Middle frontal gyrus (tissue), 1 donor: ENCODE results near the gene ZNF286A.
"Not testable (repeated sequence)": the region's sequence is repeated elsewhere in the genome, so short reads cannot be mapped to it uniquely, and the experiment has no call there.

Experiments used
- DNase-seq: peaks from one replicate; pipeline ENCODE4 v3.0.0-alpha.2; 2015; ENCODE audit warnings: low spot score; ENCODE audit errors: extremely low spot score

The ZNF286A gene

DNA sequence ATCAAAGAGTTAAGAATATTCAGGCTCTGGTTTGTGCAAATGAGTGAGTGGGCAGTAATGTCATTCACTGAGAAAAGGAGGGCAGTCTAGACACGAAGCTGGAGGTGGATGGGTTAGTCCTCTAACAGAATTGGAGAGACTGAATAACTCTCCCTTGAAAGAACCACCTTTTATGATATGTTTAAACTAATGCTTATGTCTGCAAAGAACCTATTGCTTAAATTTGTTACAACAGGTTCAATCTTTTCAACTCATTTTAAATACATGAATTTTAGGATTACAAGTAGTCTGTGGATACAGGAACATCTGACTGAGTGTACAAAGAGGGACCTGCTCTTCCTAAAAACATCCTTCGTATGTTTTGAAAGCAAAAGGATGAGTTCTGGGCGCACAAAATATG is 585 bp upstream of the ZNF286A start:
- not testable (repeated sequence) for DNase-seq

GRCh38 chr17:15699937-15700336 is 385 bp downstream of the ZNF286A start:
- DNase-seq: not testable (repeated sequence)

GRCh38 chr17:15704239-15704638 is 4.7 kb downstream of the ZNF286A start:
- DNase-seq: not testable (repeated sequence)

DNA sequence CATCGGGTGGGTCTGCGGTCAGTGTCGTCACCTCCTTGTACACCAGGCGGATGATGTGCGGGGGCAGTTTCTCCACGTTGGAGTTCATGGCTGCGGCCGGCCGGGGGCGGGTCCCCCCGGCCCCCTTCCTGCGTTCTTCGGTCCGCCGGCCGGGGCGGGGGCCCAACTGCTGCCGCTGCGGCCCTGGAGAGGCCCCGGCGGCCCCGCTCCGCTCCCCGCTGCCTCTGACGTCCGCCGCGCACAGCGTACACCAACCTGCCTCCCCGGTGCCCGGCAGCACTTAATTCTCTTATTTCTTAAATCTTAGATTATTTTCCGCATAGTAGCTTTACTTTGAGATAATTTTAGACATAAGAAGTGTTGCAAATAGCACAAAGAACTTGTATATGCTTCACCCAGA is 5.3 kb downstream of the ZNF286A start:
- not testable (repeated sequence) for DNase-seq

DNA sequence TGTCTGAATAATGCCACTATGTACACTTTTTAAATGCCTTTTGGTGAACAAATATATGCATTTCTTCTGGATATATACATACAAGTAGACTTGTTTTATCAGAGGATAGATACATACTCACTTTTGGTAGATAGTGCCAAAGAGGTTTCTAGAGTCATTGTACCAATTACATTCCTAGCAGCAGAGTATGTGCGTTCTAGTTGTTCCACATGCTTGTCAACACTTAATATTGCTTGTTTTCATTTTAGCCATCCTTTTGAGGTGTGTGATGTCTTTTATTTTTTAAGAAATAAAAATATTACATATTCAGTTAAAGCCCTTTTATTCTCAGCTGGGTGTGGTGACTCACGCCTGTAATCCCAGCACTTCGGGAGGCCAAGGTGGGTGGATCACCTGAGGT is 9.3 kb downstream of the ZNF286A start:
- not testable (repeated sequence) for DNase-seq

- DNase-seq: not testable (repeated sequence)
Measured at GRCh38 chr17:15716601-15717563, 17.3 kb downstream of the ZNF286A start.

DNA sequence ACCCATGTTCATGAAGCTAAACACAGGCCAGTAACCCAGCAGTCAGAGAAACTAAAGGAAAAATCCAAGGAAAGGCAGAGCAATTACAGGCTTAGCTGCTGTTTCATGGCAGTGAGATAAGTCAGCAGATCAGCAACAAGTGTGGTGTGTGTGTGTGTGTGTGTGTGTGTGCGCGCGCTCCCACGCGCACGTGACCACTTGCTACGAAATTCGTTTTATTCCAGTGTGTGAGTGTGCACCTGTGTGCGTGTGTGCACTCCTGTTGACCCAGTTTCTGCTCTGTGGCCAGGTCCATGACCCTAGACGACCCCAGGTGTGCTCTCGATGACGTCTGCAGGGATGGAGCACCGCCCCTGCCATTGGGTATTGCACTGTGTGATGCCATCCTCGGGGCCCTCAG is 31.0 kb downstream of the ZNF286A start:
- DNase-seq: not testable (repeated sequence)

DNA sequence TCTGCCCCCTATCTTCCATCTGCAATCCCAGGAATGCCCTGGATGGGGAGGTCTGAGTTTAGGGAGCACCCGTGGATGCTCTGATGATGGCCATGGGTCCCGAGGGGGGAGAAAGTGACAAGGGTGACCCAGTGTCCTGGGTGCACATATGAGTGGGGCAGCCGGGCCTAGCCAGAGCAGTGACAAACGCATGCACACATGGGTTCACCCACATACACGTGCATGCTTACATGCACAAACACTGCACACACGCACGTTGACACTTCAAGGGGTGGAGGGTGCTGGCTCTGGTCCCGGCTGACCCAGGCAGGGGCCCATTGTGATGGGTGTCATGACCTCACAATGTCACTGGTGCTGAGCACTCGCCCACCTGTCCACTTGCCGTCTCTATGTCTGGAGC is 32.3 kb downstream of the ZNF286A start, which contains the start of gene TBC1D26:
TSS of gene TBC1D26 (plus strand) at position 384 of the 400 bp plus-strand sequence. CDS start 3,066 bp downstream, outside the sequence.
- DNase-seq: not testable (repeated sequence)

- DNase-seq: not testable (repeated sequence)
Measured at GRCh38 chr17:15733174-15733789, 33.7 kb downstream of the ZNF286A start.

DNA sequence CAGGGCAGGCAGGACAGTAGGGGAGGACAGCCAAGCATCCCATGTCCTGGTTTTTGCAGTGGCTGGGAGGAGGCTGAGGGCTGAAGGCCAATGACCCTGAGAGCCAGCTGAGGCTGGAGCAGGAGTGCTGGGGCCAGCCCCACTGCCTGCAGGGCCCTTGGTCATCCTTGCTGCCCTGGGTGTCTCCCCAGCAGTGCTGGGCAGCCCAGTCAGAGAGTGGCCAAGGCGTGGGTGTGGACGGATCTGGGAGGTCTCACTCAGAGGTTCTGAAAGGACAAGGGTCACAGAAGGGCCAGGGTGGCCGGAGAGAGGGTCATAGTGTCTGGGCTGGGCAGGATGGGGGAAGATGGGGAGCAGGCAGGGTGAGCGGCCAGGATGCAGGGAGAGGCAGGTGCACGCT is 37.0 kb downstream of the ZNF286A start:
- not testable (repeated sequence) for DNase-seq

GRCh38 chr17:15738066-15738465 is 38.5 kb downstream of the ZNF286A start:
- DNase-seq: no peak

GRCh38 chr17:15739259-15739658 is 39.7 kb downstream of the ZNF286A start:
- DNase-seq: not testable (repeated sequence)

- not testable (repeated sequence) for DNase-seq
Measured at GRCh38 chr17:15740041-15740440, 40.5 kb downstream of the ZNF286A start.

DNA sequence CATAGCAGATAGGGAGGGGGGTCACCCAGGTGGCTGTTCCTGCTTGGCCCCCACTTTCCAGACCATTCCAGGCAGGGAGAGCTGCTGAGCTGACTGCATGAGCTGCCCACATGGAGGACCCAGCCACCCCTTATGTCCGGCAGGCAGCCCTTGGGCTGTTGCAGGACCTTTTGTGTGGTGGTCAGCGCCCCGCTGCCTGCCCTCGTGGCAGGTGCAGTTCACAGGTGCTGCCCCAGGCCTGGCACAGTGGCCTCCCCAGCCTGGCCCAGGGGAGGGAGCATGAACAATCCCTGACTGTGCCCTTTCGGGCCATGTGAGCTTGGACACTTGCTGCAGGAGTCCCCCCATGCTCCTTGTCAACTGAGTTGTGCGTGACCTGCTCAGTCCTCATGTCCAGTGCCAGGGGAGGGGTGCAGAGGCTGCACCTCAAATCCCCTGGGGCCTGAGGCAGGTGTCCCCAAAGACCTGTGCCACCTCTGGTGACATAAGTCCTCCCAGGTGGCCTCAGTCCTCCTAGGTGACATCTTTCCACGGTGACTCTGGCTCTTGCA is 41.1 kb downstream of the ZNF286A start:
- DNase-seq: no peak

GRCh38 chr17:15741624-15742023 is 42.1 kb downstream of the ZNF286A start:
- no peak for DNase-seq

DNA sequence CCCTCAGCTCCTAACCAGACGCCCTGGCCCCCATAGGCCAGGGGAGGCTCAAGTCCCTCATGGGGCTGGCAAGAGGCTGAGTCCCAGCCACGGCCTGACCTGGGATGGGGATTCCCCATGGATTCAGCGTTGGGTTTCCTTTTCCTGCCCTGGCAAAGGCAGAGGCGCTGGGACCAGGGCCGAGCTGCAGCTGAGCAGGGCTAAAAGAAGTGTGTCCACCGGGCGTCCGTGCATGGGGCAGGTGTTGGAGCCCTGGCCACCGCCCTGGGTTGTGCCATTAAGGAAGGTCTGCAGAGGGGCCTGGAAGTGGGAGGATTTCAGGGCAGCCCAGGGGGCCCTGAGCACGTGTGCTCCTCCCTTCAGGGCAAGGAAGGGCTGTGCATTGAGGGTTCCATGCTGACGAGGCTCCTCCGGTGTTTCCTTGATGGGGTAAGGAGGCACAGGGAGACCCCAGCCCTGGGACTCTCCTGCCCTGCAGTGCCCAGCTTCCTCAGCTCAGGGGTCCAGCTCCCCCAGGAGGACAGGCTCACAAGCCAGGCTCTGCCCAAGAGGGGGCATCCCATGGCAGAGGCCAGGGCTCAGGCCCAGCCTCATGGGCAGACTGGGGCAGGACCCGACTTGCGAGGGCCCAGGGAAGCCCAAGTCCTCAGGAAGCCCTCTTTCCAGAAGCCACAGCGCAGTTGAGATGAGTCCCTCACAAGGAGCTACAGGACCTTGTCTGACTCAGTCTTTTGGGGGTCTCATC is 42.7 kb downstream of the ZNF286A start:
- no peak for DNase-seq

DNA sequence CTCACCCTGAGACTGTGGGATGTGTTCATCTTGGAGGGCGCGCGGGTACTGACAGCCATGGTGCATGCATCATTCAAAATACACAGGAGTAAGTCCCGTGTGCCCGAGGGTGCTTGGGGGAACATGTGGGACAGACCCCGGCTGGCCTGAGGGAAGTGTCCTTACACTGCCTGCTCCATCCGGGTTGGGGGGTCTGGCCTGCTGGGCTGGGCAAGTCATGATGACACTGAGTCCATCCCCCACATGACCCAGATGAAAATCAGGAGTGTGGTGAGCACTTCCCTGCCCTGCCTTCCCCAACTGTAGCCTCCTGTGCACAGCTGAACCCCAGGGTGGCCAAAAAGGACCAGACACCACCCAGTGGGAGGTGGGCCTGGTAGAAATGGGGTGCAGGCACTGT is 43.4 kb downstream of the ZNF286A start:
- no peak for DNase-seq

GRCh38 chr17:15744074-15744676 is 44.6 kb downstream of the ZNF286A start:
- no peak for DNase-seq

- DNase-seq: no peak
Measured at GRCh38 chr17:15744885-15745284, 45.3 kb downstream of the ZNF286A start.

DNA sequence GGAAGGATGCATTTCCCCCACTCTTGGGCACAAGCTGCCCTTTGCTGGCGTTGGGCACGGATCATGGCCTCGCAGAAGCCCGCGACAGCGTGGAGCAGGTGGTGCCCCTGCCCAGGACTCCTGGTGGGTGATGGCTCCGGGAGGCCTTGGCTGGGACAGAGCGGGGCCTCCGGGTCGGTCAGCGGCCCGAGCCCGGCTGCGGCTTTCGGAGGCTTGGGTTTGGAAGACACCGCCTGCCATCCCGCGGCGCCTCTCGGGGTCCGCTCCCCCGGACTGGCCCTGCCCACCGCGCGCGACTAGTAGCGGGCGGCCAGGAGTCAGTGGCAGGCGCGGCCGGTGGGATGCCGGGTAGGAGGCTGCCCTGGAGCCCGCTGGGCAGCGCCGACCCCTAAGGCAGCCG is 49.9 kb downstream of the ZNF286A start:
- not testable (repeated sequence) for DNase-seq
